MV-4-11 (cell line): ENCODE data around the gene SPTLC2.
A peak's percentile ranks its signal among the peaks of the same experiment; 100 is the strongest.
"Not testable (repeated sequence)": the region's sequence is repeated elsewhere in the genome, so short reads cannot be mapped to it uniquely, and the experiment has no call there.

Experiments
- DNase-seq: peaks from one replicate; lab custom pipeline; 2025; lab: John Stamatoyannopoulos, UW

Gene SPTLC2, protein sequence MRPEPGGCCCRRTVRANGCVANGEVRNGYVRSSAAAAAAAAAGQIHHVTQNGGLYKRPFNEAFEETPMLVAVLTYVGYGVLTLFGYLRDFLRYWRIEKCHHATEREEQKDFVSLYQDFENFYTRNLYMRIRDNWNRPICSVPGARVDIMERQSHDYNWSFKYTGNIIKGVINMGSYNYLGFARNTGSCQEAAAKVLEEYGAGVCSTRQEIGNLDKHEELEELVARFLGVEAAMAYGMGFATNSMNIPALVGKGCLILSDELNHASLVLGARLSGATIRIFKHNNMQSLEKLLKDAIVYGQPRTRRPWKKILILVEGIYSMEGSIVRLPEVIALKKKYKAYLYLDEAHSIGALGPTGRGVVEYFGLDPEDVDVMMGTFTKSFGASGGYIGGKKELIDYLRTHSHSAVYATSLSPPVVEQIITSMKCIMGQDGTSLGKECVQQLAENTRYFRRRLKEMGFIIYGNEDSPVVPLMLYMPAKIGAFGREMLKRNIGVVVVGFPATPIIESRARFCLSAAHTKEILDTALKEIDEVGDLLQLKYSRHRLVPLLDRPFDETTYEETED

DNA sequence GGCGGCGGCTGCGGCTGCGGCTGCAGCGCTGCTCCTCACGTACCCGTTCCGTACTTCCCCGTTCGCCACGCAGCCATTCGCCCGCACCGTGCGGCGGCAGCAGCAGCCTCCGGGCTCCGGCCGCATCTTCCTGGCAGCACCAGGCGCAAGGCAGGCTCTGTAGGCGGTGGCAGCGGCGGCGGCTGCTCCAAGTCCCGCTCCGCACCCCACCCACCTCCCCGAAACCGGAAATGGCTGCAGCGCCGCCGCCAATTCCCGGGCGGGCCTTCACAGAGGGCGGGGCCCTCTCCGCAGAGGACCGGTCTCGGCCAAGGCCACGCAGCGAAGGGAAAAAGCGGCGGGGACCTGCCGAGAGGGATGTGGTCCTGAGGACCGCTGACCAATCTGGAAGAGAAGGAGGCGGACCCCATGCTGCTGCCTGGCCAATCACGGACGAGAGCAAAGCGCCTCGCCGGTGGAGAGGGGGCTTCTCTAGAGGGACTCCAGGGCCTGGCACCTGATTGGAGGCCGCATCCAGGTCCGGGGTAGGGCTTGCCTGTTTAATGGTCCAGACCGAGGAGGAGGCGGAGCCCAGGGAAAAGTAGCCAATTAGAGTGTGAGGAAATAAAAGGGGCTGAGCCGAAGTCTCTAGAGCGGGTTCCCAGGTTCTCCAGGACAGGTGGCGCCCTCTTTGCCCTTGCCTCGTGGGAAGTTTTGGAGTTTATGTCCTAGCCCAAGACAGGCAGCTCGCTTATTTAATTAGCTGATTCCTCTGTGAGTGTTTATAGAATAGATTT is at the start of gene SPTLC2:
TSS of gene SPTLC2 (minus strand) at position 184 of the 776 bp plus-strand sequence. CDS start at position 126, 58 bp downstream.
- peak; percentile 99 for DNase-seq

DNA sequence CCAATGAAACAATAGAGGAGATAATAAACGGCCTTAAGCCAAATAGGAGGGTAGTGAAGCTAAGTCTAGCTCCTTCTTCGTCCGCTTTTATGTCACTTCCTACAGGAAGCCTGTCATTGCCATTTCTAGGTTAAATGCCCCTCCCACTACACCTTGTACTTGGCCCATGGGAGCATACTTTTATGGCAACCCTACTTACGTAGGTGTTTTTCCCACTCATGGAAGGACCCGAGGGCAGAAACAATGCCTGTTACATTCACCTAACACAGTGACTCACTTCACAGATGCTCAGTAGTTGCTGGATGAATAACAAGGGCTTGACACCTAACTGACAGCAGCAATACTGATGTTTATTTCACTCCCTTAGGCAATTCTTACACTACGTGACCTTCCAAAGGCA is 46.9 kb upstream of the SPTLC2 start:
- peak; percentile 14 for DNase-seq

DNA sequence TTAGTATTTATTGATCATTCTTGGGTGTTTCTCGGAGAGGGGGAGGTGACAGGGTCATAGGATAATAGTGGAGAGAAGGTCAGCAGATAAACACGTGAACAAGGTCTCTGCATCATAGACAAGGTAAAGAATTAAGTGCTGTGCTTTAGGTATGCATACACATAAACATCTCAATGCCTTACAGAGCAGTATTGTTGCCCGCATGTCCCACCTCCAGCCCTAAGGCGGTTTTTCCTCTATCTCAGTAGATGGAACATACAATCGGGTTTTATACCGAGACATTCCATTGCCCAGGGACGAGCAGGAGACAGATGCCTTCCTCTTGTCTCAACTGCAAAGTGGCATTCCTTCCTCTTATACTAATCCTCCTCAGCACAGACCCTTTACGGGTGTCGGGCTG is 45.1 kb upstream of the SPTLC2 start:
- DNase-seq: not testable (repeated sequence)

DNA sequence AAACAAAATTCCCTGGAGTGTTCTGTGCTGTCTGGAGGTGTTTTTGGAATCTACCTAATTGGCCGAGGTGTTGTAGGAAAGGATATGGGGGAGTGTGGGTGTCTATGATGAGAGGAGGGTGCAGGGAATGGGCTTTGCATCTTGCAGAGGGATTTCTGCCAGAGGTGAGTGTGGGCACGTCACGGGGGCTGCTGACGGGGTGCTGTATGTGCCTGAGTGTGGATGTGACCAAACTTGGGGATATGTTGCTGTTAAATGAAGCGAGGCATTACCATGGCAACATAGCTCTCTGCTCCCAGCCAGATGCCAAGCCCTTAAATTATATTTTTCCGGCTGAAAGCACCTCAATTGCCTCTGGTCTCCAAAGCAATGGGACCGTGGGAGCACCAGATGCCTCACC is 44.3 kb upstream of the SPTLC2 start:
- DNase-seq: no peak

DNA sequence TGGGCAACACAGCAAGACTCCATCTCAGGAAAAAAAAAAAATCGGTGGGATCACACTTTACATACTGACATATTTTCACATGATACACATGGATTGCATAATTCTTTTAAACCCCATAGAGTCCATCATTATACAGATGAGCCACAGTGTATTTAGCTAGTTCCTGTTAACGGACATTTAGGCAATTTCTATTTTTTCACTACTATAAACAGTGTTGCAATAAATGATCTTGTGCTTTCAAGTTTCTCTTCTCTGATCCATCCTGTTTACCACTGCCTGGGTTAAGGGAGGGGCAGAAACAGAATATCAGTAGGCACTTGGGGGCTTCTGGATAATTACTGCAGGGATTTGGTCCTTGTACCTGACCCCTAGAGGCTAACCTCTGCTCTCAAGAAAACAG is 43.4 kb upstream of the SPTLC2 start:
- DNase-seq: peak; percentile 97

DNA sequence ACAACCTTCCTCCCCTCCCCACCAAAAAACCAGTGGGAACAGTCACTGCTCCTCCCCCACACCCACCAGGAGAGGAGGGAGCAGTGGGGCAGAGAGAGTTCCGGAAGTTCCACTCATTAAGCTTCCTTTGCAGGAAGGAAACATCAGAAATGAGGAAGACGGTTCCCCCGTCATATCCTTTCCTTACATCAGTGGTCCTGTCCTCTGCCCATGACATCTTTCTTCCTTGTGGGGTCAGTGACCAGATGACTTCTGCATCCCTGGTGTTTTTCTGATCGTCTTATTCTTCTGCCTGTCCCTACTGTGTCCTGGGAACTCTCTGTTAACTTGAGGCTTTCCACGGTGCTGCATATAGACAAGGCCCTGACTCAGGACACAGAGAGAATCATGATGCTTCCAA is 40.8 kb upstream of the SPTLC2 start:
- peak; percentile 69 for DNase-seq

DNA sequence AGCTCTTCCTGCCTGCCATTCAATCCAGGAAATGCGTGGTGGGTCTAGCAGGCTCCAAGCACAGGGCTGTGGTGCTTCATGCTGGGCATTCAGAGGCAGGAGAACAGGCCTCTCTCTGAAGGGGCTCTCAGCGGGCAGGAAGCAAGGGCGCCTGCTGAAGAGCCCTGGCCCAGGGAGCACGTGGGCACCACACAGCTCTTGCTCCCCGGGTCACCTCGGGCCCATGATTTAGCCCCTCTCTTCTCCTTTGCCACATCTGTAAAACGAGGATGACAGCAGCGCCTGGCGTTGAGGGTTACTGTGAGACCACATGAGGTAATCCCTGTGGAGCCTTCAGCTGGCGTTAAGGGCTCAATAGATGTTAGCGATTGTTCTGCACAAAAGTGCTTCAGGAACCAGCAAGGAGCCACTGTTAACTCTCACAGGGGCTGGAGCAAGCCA is 37.6 kb upstream of the SPTLC2 start:
- peak; percentile 57 for DNase-seq

DNA sequence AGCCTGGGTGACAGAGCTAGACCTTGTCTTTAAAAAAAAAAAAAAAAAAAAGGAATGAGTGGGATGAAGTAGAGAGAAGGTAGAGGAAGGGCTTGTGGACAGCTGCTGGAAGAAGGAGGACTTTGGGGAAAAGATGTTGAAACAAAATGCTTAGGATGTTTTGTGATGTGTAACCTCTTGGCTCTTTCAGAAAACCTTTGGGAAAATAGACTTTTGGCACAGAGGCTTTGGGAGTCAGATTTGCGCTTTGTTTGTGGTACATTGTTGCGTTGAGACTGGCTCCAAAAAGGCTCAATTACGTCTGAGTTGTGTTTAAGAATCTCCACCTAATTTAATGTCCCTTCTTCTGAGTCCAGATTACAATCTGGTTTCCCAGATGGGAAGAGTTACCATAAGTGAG is 32.9 kb upstream of the SPTLC2 start:
- DNase-seq: no peak

DNA sequence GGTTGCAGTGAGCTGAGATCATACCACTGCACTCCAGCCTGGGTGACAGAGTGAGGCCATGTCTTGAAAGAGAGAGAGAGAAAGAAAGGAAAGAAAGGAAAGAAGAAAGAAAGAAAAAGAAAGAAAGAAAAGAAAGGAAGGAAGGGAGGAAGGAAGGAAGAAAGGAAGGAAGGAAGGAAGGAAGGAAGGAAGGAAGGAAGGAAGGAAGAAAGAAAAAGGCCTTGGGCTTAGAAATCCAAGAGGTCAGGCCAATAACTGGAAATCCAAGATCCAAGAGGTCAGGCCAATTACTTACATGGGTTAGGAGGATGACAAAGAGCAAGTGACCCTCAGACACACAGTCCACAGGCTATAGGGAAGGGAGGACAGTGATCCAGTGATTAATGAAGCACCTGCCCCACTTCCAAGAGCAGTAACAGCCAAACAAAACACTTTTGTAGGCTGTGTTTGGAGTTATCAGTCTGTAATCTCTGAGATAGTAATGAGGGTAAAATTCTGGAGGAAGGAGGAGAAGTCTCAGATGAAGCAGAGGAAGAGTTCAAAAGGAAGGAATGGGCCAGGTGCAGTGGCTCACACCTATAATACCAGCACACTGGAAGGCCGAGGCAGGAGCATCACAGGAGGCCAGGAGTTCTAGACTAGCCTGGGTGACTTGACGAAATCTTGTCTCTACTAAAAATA is 32.2 kb upstream of the SPTLC2 start:
- DNase-seq: no peak

DNA sequence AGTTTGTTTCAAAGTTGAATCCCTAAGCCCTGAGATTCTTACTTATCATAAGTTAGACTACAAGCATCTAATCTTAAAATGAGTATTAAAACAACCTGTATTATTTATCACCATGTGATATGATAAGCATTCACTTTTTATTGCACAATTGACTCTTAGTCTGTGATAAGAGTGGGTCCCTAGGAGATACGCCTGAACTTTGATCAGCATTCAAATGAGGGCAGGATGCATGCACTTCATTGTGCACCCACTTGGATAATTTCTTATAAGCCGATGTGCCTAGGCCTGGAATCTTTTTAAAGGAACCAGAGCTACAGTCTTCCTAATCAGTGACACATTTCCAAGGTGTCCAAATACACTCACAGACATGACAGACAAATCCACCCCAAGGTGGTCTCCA is 31.4 kb upstream of the SPTLC2 start:
- no peak for DNase-seq

DNA sequence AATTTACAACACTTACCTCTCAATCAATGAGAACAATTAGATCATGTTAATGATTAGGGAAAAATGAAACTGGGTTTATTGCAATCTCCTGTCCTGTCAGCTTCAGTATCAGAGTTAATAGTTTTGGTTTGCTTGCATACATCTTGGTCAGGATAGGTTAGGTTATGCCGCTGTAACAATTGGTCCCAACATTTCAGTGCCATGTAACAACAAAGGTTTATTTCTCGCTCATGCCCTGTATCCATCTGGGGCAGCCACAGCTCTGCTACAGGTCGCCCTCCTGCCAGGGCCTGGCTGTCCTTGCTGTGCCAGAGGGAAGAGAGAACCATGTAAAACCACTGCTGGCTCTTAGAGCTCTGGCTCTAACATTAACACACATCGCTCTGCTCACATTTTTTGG is 30.5 kb upstream of the SPTLC2 start:
- DNase-seq: no peak

DNA sequence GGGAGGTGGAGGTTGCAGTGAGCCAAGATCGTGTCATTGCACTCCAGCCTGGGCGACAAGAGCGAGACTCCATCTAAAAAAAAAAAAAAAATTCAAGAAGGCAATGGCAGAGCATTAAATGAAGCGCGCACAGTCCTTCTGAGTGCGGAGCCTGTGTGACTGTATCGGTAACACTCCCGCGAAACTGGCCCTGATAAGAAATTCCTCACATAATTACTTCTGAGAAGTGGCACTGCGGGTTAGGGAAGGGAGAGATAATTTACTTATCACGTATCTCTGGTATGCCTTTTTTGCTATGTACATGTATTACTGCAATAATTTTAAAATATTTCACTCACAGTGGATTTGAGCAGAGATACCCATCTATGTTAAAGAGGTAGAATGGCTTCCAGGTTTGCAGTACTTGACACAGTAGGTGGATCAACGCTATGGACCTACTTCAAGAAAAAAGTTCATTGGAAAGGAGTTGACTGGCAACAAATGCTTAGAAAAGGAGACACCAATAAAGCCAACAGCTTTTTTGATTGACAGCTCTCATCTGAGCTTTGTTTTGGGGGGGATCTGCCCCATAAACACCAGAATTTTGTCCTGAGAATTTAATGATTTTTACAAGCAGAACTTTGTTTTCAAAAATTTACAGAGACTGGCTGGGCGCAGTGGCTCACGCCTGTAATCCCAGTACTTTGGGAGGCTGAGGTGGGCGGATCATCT is 29.2 kb upstream of the SPTLC2 start:
- no peak for DNase-seq

DNA sequence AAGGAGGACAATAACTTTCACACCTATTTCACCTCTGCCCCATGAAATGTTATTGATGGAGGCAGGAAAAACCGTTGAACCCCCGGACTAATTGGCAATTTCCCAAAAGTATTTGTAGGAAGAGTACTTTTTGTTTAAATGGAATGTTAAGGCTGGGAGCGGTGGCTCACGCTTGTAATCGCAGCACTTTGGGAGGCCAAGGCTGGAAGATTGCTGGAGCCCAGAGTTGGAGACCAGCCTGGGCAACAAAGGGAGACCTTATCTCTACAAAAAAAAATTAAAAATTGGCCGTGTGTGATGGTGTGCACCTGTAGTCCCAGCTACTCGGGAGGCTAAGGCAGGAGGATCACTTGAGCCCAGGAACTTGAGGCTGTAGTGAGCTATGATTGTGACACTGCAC is 26.0 kb upstream of the SPTLC2 start:
- DNase-seq: no peak

DNA sequence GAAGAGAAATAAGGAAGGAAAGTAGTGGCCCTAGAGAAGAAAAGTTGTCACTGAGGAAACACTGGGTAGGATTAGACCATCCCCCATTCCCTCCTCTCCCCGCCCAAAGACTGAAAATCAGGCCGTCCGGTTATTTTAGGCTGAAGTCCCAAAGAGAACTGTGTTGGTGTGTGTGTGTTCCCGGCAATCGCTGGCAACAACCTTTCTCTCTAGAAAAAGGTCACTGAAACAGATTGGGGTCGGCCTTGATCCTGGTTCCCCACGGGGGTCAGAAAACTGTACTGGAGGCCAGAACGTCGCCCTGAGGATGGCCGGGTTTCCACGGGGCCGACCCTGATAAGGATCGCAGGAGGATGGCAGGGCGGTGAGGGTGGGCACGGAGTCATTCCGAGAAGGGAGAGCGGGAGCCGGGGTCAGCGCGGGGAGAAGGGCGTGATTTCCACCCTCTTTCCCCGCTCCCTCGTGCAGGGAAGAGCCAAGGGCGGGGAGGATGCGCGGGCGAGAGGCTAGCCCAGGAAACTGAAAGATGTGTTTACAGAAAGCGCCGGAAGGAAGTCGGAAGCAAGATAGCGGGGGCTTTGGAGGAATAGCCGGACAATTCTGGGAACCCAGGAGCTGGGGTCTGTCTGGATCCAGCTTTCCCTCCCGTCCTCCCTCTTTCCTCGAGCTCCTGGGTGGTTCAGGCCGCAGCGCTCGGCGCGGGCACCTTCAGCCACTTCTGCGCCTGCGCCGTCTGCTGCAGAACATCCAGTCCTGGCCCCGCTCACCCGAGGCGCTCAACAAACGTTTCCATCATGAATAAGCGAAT is 25.3 kb upstream of the SPTLC2 start:
- DNase-seq: peak; percentile 93

DNA sequence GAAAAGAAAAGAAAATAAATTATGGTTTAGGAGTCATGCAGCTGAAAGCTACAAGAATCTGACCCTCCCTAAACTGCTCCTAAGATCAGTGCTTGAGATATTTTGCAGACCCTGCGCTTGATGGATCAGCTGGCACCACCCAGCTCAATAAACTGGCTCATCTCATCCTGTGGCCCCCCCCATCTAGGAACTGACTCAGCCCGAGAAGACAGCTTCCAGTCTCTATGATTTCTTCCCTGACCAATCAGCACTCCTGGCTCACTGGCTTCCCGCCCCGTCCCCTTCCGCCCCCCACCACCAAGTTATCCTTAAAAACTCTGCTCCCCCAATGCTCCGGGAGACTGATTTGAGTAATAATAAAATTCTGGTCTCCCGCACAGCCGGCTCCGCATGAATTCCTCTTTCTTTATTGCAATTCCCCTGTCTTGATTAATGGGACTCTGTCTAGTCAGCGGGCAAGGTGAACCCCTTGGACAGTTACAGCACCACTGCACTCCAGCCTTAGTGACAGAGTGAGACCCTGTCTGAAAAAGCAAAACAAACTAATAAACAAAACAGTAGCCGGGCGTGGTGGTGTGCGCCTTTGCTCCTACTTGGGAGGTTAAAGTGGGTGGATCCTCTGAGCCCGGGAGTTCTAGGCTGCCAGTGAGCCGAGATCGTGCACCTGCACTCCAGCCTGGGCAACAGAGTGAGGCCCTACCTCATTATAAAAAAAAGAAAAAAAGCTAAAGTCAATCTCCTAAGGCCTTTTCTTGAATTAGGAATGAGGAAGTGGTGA is 24.5 kb upstream of the SPTLC2 start:
- DNase-seq: no peak

DNA sequence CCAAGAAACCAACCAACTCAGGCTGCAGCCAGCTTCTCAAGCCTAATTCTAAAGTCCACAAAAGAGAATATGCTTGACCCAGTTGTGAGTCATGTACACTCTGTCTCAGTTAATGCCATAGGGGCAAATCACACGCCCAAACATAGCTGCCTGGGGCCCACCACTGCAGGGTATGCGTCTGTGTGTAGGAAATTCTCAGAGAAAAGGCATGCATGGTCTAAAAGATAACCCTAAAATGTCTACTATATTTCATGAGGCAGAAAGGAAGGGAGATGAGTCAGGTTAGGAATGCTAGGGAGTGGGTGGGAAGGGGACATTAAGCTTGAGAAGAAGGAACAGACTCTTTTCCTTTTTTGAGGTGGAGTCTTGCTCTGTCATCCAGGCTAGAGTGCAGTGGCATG is 22.3 kb upstream of the SPTLC2 start:
- DNase-seq: no peak

DNA sequence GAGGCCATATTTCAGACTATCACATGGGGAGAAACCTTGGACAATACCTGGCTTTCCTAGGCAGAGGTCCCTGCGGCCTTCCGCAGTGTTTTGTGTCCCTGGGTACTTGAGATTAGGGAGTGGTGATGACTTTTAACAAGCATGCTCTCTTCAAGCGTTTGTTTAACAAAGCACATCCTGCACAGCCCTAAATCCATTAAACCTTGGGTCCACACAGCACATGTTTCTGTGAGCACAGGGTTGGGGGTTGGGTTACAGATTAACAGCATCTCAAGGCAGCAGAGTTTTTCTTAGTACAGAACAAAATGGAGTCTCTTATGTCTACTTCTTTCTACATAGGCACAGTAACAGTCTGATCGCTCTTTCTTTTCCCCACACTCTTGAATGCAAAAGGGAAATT is 19.4 kb upstream of the SPTLC2 start:
- DNase-seq: not testable (repeated sequence)

DNA sequence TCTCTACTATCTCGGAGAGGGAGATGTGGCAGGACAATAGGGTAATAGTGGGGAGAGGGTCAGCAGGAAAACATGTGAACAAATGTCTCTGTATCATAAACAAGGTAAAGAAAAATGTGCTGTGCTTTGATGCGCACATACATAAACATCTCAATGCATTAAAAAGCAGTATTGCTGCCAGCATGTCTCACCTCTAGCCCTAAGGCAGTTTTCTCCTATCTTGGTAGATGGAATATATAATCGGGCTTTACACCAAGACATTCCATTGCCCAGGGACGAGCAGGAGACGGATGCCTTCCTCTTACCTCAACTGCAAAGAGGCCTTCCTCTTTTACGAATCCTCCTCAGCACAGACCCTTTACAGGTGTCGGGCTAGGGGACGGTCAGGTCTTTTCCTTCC is 19.0 kb upstream of the SPTLC2 start:
- DNase-seq: not testable (repeated sequence)

DNA sequence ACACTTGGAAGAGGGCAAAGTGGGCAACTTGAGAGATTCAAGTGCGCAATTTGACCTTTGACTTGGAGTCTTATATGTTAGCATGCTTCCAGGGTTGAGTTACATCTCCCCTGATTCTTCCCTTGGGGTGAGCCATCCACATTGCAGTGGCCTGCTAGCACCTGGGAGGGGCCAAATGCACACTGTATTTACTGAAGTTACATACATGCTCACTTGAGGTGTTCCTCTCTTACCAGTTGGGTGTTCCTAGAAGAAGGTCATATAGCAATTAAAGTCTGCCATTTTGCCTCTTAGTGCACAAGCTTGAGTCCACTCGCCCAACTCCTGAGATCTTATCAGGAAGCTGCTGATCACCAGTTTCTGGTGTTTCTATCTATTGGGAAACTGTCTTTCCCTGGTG is 13.7 kb upstream of the SPTLC2 start:
- DNase-seq: no peak

DNA sequence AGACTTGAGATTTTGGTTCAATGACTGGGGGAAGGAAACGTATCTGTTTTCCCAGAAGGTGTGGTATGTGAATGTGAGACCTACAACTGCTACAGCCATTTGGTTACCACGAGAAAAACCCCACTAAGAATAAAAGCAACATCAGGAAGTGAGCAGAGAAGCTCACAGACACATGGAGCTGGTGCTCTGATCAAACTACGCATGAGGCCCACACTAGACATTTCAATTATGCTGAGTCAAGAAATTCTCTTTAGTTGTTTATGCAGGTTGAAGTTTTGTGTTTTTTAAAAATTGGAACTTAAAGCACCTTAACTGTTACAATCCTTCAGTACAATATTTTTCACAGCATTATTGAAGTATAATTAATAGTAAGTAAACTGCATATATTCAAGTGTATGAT is 8.9 kb upstream of the SPTLC2 start:
- no peak for DNase-seq
